ENCODE results near the gene SERPINB1.
A peak's percentile ranks its signal among the peaks of the same experiment; 100 is the strongest.

Gene SERPINB1

GRCh38 chr6:2850538-2851113 is 9.0 kb upstream of the SERPINB1 start:
- no peak for DNase-seq (ENCODE audit: low read depth in 2 of 2)

- peak in 1 of 2 donors; percentile 58 for DNase-seq (ENCODE audit: low read depth in 2 of 2)
Measured at GRCh38 chr6:2848851-2849250, 7.2 kb upstream of the SERPINB1 start.

DNA sequence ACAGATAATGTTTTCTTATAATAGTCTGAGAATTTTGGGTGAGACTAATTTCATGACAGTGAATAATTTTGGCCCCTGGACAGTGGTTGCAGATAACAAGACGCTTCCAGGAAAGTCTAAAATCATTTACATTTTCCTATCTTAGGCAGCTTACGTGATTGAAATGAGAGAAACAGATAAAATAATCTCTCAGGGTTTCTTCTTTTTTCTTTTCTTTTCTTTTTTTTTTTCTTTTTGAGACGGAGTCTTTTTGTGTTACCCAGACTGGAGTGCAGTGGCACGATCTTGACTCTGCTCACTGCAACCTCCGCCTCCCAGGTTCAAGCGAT is 4.2 kb upstream of the SERPINB1 start:
- no peak for DNase-seq (ENCODE audit: low read depth in 2 of 2)

- no peak for DNase-seq (ENCODE audit: low read depth in 2 of 2)
Measured at GRCh38 chr6:2844008-2844407, 2.3 kb upstream of the SERPINB1 start.

DNA sequence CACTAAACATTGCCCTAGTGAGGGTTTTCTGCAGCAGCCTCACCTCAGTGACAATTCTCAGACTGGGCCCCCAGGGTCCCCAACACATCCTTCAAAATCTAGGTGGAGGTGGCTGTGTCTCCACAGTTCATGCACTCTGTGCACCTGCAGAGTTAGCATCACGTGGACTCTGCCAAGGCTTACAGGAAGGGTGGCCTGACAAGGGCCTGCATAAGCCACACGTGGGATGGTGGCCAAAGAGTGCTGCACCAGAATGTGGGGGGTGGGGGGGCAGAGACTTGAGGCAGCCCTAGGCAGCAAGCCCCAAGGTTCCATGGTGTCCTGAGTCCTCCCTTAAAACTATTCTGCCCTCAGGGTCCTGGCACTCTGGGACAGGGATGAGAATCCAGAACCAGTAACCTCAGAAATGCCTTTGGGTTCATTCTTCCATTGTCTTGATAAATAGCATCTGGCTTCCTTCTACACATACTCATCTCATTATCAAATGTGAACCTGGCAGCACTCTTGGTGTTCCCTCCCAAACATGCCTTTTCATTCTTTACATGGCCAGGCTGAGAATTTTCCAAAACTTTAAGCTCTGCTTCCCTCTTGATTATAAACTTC is 1.6 kb upstream of the SERPINB1 start:
- DNase-seq (ENCODE audit: low read depth in 2 of 2): no peak

GRCh38 chr6:2842139-2842552 is 483 bp upstream of the SERPINB1 start:
- no peak for DNase-seq (ENCODE audit: low read depth in 2 of 2)

- no peak for DNase-seq (ENCODE audit: low read depth in 2 of 2)
Measured at GRCh38 chr6:2840749-2841061, 958 bp downstream of the SERPINB1 start.

- no peak for DNase-seq (ENCODE audit: low read depth in 2 of 2)
Measured at GRCh38 chr6:2839982-2840748, 1.5 kb downstream of the SERPINB1 start.

- no peak for DNase-seq (ENCODE audit: low read depth in 2 of 2)
Measured at GRCh38 chr6:2839195-2839981, 2.3 kb downstream of the SERPINB1 start.

- DNase-seq (ENCODE audit: low read depth in 2 of 2): no peak
Measured at GRCh38 chr6:2838251-2838650, 3.4 kb downstream of the SERPINB1 start.

DNA sequence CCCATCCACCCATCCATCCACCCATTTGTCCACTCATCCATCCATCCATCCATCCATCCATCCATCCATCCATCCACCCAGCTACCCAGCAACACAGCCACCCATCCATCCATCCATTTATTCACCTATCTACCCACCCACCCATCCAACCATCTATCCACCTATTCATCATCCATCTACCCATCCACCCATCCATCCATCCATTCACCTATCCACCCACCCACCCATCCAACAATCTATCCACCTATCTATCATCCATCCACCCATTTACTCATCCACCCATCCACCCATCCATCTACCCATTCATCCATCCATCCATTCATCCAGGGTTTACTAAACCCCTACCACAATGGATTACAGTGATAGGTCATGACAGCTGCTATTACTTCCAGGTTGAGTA is 7.4 kb downstream of the SERPINB1 start:
- DNase-seq (ENCODE audit: low read depth in 2 of 2): no peak

GRCh38 chr6:2831392-2831791 is 10.3 kb downstream of the SERPINB1 start:
- DNase-seq (ENCODE audit: low read depth in 2 of 2): no peak

DNA sequence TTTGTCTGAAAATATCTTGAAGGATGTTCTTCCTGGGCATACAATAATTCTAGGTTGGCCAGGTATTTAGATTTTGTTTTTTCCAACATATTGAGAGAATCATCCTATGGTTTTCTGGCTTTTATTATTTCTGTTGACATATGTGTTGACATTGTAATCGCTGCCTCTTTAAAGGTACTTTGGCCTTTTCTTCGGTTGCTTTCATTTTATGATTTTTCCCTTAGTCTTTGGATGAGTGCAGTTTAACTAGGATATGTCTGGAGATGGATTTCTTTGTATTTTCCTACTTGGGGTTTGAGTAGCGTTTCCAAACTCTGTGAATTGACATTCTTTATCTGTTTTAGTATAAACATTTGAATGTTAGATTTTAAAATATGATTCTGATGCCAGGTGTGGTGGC is 11.5 kb downstream of the SERPINB1 start:
- DNase-seq (ENCODE audit: low read depth in 2 of 2): no peak

DNA sequence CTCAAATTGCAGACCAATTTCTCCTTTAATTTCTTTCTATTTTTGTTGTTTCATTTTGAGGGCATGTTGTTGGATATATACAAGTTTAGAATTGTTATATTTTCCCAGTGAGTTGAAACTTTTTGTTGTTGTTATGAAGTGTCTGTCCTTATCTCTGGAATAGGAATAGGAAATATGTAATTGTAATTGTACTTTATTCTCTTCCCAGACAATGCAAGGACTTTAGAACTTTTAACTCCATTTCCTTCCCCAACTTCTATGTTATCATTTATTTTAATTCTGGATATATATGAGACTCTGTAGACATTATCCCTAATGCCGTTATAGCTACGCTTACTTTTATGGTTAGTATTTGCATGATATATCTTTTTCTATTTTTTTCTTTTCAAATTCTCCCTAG is 12.4 kb downstream of the SERPINB1 start:
- DNase-seq (ENCODE audit: low read depth in 2 of 2): no peak

DNA sequence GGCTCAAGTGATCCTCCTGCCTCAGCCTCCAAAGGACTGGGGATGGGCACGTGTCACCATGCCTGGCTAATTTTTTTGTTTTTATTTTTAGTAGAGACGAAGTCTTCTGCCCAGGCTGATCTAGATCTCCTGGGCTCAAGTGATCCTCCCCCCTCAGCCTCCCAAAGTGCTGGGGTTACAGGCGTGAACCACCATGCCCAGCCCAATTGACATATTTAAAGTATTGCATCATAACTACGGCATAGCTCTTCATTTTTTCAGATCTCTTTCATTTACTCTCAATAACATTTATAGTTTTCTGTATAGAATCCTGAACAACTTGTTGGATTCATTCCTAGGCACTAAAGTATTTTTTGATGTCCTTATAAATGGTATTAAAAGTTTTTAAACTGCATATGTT is 13.0 kb downstream of the SERPINB1 start:
- no peak for DNase-seq (ENCODE audit: low read depth in 2 of 2)

DNA sequence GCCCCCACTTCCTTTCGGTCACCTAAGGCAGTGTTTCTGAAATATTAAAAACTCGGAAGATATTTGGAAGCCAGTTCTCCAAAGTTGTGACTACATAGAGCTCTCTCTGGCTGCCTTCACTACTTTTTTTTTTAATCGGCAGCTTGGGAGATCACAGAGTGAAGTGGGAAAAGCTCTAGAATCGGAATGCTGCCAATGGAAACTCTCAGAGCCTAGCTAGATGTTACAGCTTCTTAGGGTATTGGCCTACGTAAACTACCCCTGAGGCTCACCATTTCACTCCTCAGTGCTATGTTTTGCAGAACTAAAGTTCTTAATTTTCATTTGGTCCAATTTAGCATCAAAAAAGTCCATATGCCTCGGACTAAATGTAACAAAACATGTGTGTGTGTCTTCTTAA is 14.5 kb downstream of the SERPINB1 start:
- DNase-seq (ENCODE audit: low read depth in 2 of 2): no peak

DNA sequence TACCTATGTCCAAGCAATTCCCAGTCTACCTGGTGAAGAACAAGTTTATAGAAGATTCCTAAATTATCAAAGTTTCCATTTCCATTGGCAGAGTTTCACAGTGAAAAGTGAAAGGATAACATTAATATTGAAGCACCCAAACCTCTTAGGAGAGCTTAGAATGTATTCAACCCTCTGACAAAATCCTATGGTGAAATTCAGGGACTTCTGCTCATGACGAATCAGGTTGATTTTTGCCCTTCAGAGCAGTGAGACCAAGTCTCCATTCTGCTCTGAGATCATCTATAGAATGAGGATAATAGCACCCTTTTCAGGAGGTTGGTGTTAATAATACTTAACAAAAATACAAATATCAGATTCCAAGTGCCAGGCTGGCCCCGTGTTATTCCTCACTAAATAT is 15.5 kb downstream of the SERPINB1 start:
- DNase-seq (ENCODE audit: low read depth in 2 of 2): no peak

GRCh38 chr6:2823104-2823850 is 18.4 kb downstream of the SERPINB1 start:
- no peak for DNase-seq (ENCODE audit: low read depth in 2 of 2)

DNA sequence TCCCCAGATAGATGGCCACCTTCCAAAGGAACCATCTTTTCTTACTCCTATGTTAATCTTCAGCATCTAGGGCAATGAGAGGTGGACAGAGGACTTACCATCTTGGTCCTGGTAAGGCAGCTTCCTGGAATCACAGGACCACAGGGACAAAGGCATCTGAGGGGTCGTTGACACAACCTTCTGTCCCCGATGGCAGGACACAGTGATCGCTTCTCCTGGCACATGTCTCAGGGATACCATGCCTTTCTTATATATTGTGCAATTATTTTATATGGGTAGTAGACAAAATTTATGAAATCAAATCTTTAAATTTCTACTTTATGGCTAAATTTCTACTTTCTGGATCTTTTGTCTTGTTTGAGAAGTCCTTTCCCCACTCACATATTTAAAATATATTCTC is 20.1 kb downstream of the SERPINB1 start:
- no peak for DNase-seq (ENCODE audit: low read depth in 2 of 2)

GRCh38 chr6:2820415-2820814 is 21.2 kb downstream of the SERPINB1 start:
- DNase-seq (ENCODE audit: low read depth in 2 of 2): no peak

GRCh38 chr6:2819978-2820377 is 21.7 kb downstream of the SERPINB1 start:
- no peak for DNase-seq (ENCODE audit: low read depth in 2 of 2)

- DNase-seq (ENCODE audit: low read depth in 2 of 2): no peak
Measured at GRCh38 chr6:2819115-2819514, 22.5 kb downstream of the SERPINB1 start.
